Measurements from ENCODE around the gene SUPT5H. TPM values are rescaled to one million over a fixed set of nuclear protein-coding genes. Genes with fewer than 3 reads are reported as not detected.

SUPT5H gene
- total and polyA plus RNA-seq, 9 donors = 51.4 to 163 (median 101) TPM

GRCh38 chr19:39524495-39524894 is 79.1 kb downstream of the SUPT5H start:
- no peak for DNase-seq
- WGBS, 3 donors = 84 to 90% (median 89%) methylated on average over 8 of the region's 8 CpGs
- intact Hi-C loops (cut with DNase I) = loop anchor here in 1 of 4 donors (2.0 kb wide), 1 partner anchor 22 kb away; no protein-coding TSS in a partner anchor
- H3K4me3 ChIP-seq = no peak overlapping the region
- H3K27ac ChIP-seq = no peak overlapping the region
- no peaks in the 10 kb centered on the region for H3K27me3 ChIP-seq
- H3K36me3 ChIP-seq = no peaks in the 10 kb centered on the region
- H3K4me1 ChIP-seq (ENCODE audit: insufficient read depth) = no peaks in the 10 kb centered on the region
- H3K9me3 ChIP-seq = no peaks in the 10 kb centered on the region
- TF ChIP-seq EP300 (IDR thresholded peaks at IDR 0.05) (no peak), POLR2A (IDR thresholded peaks at IDR 0.05) (no peak)
- TF ChIP-seq, protein P1, sequence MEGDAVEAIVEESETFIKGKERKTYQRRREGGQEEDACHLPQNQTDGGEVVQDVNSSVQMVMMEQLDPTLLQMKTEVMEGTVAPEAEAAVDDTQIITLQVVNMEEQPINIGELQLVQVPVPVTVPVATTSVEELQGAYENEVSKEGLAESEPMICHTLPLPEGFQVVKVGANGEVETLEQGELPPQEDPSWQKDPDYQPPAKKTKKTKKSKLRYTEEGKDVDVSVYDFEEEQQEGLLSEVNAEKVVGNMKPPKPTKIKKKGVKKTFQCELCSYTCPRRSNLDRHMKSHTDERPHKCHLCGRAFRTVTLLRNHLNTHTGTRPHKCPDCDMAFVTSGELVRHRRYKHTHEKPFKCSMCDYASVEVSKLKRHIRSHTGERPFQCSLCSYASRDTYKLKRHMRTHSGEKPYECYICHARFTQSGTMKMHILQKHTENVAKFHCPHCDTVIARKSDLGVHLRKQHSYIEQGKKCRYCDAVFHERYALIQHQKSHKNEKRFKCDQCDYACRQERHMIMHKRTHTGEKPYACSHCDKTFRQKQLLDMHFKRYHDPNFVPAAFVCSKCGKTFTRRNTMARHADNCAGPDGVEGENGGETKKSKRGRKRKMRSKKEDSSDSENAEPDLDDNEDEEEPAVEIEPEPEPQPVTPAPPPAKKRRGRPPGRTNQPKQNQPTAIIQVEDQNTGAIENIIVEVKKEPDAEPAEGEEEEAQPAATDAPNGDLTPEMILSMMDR (IDR thresholded peaks at IDR 0.05) = no peak

- H3K36me3 ChIP-seq = no peaks in the 10 kb centered on the region
- no peaks in the 10 kb centered on the region for H3K4me1 ChIP-seq (ENCODE audit: insufficient read depth)
- TF ChIP-seq POLR2A (IDR thresholded peaks at IDR 0.05) = no peak
- TF ChIP-seq, protein P1 (IDR thresholded peaks at IDR 0.05) = no peak
- no peak for TF ChIP-seq EP300 (IDR thresholded peaks at IDR 0.05)
- no peak overlapping the region for H3K4me3 ChIP-seq
- no peak overlapping the region for H3K27ac ChIP-seq
- DNase-seq = no peak
- WGBS, 3 donors = 92 to 96% (median 93%) methylated on average over 3 of the region's 3 CpGs
- intact Hi-C loops (cut with DNase I) = loop anchor here in 1 of 4 donors (2.0 kb wide), 1 partner anchor 22 kb away; no protein-coding TSS in a partner anchor
- H3K27me3 ChIP-seq = no peaks in the 10 kb centered on the region
- H3K9me3 ChIP-seq = no peaks in the 10 kb centered on the region
These were observed 79.8 kb downstream of the SUPT5H start for GRCh38 chr19:39525205-39525604.

Small RNA genes lying within 50 kb of the gene (microRNA-seq; reads per million reads assigned to microRNA genes)
- 0 to 0.32 (median 0) reads per million in 3 donors for gene MIR4530

Small RNA genes lying within 50 kb of the gene (small RNA-seq; reads per million reads assigned to genes)
- not detected for gene MIR4530

Other genes starting within 250 kb of the SUPT5H start
- 1 to 10 TPM in 1 of 7 donors, under 1 TPM in 2, not detected in 4; 0.20 to 4.4 (median 0.22) TPM for gene NCCRP1, start 248.6 kb upstream of the SUPT5H start, total RNA-seq
- under 1 TPM; 0.05 to 0.15 TPM for gene NCCRP1, start 248.6 kb upstream of the SUPT5H start, polyA plus RNA-seq
- gene SYCN, start 241.3 kb upstream of the SUPT5H start, total RNA-seq = 1 to 10 TPM in 2 of 7 donors, not detected in 5; 1.2 to 2.4 TPM
- not detected for gene SYCN, start 241.3 kb upstream of the SUPT5H start, polyA plus RNA-seq
- not detected for gene IFNL3, start 200.6 kb upstream of the SUPT5H start, total RNA-seq
- not detected for gene IFNL3, start 200.6 kb upstream of the SUPT5H start, polyA plus RNA-seq
- gene IFNL4, start 196.7 kb upstream of the SUPT5H start, total RNA-seq = under 1 TPM in 2 of 7 donors, not detected in 5; 0.17 to 0.23 TPM
- not detected for gene IFNL4, start 196.7 kb upstream of the SUPT5H start, polyA plus RNA-seq
- gene IFNL2, start 177.2 kb upstream of the SUPT5H start, total RNA-seq = not detected
- gene IFNL2, start 177.2 kb upstream of the SUPT5H start, polyA plus RNA-seq = not detected
- not detected for gene IFNL1, start 149.2 kb upstream of the SUPT5H start, total RNA-seq
- not detected for gene IFNL1, start 149.2 kb upstream of the SUPT5H start, polyA plus RNA-seq
- gene LRFN1, start 124.7 kb upstream of the SUPT5H start, total RNA-seq = 1 to 10 TPM in 4 of 7 donors, under 1 TPM in 3; 0.12 to 2.2 (median 1.2) TPM
- 1 to 10 TPM in 1 of 2 donors, under 1 TPM in 1; 0.40 to 1.2 TPM for gene LRFN1, start 124.7 kb upstream of the SUPT5H start, polyA plus RNA-seq
- 10 to 100 TPM in 3 of 7 donors, 1 to 10 TPM in 4; 5.6 to 21.9 (median 9.9) TPM for gene GMFG, start 109.5 kb upstream of the SUPT5H start, total RNA-seq
- 10 to 100 TPM; 20.5 to 39.7 TPM for gene GMFG, start 109.5 kb upstream of the SUPT5H start, polyA plus RNA-seq
- gene SAMD4B, start 103.2 kb upstream of the SUPT5H start, total RNA-seq = 100 to 1,000 TPM in 5 of 7 donors, 10 to 100 TPM in 2; 59.0 to 139 (median 110) TPM
- 100 to 1,000 TPM in 1 of 2 donors, 10 to 100 TPM in 1; 64.4 to 119 TPM for gene SAMD4B, start 103.2 kb upstream of the SUPT5H start, polyA plus RNA-seq
- 10 to 100 TPM; 31.0 to 60.2 (median 47.4) TPM for gene PAF1, start 54.5 kb upstream of the SUPT5H start, total RNA-seq
- gene PAF1, start 54.5 kb upstream of the SUPT5H start, polyA plus RNA-seq = 10 to 100 TPM; 52.7 to 78.1 TPM
- 10 to 100 TPM; 27.7 to 62.9 (median 59.9) TPM for gene MED29, start 54.2 kb upstream of the SUPT5H start, total RNA-seq
- gene MED29, start 54.2 kb upstream of the SUPT5H start, polyA plus RNA-seq = 10 to 100 TPM; 43.5 to 48.8 TPM
- 100 to 1,000 TPM in 6 of 7 donors, 10 to 100 TPM in 1; 78.1 to 995 (median 152) TPM for gene ZFP36, start 38.7 kb upstream of the SUPT5H start, total RNA-seq
- gene ZFP36, start 38.7 kb upstream of the SUPT5H start, polyA plus RNA-seq = 100 to 1,000 TPM; 204 to 320 TPM
- 10 to 100 TPM in 6 of 7 donors, 1 to 10 TPM in 1; 8.6 to 68.0 (median 33.9) TPM for gene PLEKHG2, start 32.9 kb upstream of the SUPT5H start, total RNA-seq
- 10 to 100 TPM; 12.9 to 23.0 TPM for gene PLEKHG2, start 32.9 kb upstream of the SUPT5H start, polyA plus RNA-seq
- 1,000 to 10,000 TPM; 3,321 to 5,287 (median 4,531) TPM for gene RPS16, start 9.6 kb upstream of the SUPT5H start, total RNA-seq
- 1,000 to 10,000 TPM; 2,348 to 7,403 TPM for gene RPS16, start 9.6 kb upstream of the SUPT5H start, polyA plus RNA-seq
- gene TIMM50, start 35.3 kb downstream of the SUPT5H start, total RNA-seq = 10 to 100 TPM; 31.5 to 59.9 (median 51.4) TPM
- 10 to 100 TPM; 41.2 to 48.3 TPM for gene TIMM50, start 35.3 kb downstream of the SUPT5H start, polyA plus RNA-seq
- gene DLL3, start 53.4 kb downstream of the SUPT5H start, total RNA-seq = under 1 TPM in 3 of 7 donors, not detected in 4; 0.10 to 0.33 (median 0.24) TPM
- under 1 TPM; 0.10 to 0.22 TPM for gene DLL3, start 53.4 kb downstream of the SUPT5H start, polyA plus RNA-seq
- gene SELENOV, start 69.6 kb downstream of the SUPT5H start, total RNA-seq = under 1 TPM in 1 of 7 donors, not detected in 6; 0.27 TPM
- under 1 TPM in 1 of 2 donors, not detected in 1; 0.39 TPM for gene SELENOV, start 69.6 kb downstream of the SUPT5H start, polyA plus RNA-seq
- 1 to 10 TPM; 3.1 to 7.0 (median 6.2) TPM for gene EID2B, start 87.3 kb downstream of the SUPT5H start, total RNA-seq
- gene EID2B, start 87.3 kb downstream of the SUPT5H start, polyA plus RNA-seq = 1 to 10 TPM; 2.3 to 7.5 TPM
- gene EID2, start 94.6 kb downstream of the SUPT5H start, total RNA-seq = 10 to 100 TPM in 5 of 7 donors, 1 to 10 TPM in 2; 6.9 to 17.0 (median 13.1) TPM
- gene EID2, start 94.6 kb downstream of the SUPT5H start, polyA plus RNA-seq = 10 to 100 TPM; 10.5 to 13.5 TPM
- gene LGALS13, start 156.9 kb downstream of the SUPT5H start, total RNA-seq = not detected
- gene LGALS13, start 156.9 kb downstream of the SUPT5H start, polyA plus RNA-seq = not detected
- not detected for gene LGALS16, start 210.3 kb downstream of the SUPT5H start, total RNA-seq
- not detected for gene LGALS16, start 210.3 kb downstream of the SUPT5H start, polyA plus RNA-seq

Measured in ovary (tissue), 9 donors.